ENCODE results near the gene CTIF. TPM values are rescaled to one million over a fixed set of nuclear protein-coding genes. Genes with fewer than 3 reads are reported as not detected.

The CTIF gene
- total RNA-seq, 1 donor from 2014 or later: 51.5 TPM

DNA sequence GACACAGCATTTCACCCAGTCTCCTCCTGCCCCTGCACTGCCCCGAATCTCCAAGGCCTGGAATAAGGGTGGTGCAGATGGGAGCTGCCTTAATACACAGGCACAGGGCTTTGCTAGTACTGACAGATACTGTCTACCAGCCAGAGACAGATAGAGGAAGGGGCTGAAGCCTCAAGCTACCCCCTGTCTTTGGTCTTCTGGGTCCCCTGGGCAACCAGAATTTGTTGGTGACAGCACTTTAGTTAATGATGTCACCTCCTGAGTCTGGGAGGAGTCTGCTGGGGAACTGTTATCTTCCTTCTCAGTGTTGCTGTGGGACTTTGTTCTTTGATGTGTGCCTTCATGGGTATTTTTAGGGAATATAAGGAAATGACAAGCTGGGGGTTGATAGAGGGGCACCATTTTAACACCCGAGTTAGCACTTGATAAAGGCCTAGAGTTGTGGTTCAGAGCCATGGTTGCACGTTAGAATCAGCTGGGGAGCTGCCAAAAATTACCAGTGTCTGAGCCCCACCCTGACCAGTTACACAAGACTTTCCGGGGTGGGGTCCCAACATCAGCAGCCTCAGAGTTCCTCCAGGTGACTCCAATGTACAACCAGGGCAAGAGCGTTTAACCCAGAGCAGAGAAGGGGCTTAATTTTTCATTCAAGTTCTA, 275.1 kb downstream of the CTIF start:
- Mint-ChIP-seq H3K36me3 (ENCODE audit: low read depth, unreplicated experiment) (peaks cover 16% of the 10 kb centered on the region), H3K27me3 (ENCODE audit: unreplicated experiment) (no peaks in the 10 kb centered on the region), H3K4me1 (ENCODE audit: unreplicated experiment) (peaks cover 3% of the 10 kb centered on the region), H3K4me3 (ENCODE audit: unreplicated experiment) (no peak overlapping the region), H3K9me3 (ENCODE audit: unreplicated experiment) (peaks cover 3% of the 10 kb centered on the region), H3K27ac (ENCODE audit: unreplicated experiment) (no peak overlapping the region)
- no peak for DNase-seq (ENCODE audit: low spot score)
- no peak for TF ChIP-seq CTCF (IDR thresholded peaks at IDR 0.05; ENCODE audit: unreplicated experiment)

DNA sequence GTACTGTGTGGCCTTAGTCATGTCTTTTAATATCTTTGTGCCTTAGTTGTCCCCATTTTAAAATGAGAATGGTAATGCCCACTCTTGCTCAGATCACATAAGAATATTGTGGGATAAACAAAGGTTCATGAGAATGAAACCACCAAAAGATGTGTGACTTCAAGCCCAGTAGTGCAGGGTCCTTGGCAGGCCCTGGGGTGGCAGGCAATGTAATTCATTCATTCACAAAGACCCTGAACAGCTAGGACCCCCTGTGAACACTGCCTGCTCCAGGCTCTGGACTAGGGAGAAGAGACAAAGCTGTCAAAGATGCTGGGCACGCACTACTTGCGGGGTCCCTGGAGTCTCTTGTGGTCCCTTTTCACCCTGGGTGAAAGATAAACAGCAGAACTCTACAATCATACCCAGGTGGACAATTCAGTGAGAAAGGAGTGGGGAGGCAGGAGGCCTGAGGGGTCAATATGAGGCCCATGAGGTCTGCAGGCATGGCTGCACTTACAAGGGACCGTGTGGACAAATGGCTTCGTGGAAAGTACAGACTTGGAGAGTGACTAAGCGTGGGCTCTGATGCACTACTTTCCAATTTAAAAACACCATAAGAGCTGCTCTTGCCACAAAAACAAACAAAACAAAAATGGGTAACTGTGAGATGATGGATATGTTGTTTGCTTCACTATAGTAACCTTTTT, 275.8 kb downstream of the CTIF start:
- Mint-ChIP-seq H3K27me3 (ENCODE audit: unreplicated experiment) (peaks cover 2% of the 10 kb centered on the region), H3K36me3 (ENCODE audit: low read depth, unreplicated experiment) (peaks cover 21% of the 10 kb centered on the region), H3K4me3 (ENCODE audit: unreplicated experiment) (no peak overlapping the region), H3K4me1 (ENCODE audit: unreplicated experiment) (peaks cover 3% of the 10 kb centered on the region), H3K27ac (ENCODE audit: unreplicated experiment) (no peak overlapping the region), H3K9me3 (ENCODE audit: unreplicated experiment) (peaks cover 3% of the 10 kb centered on the region)
- DNase-seq (ENCODE audit: low spot score): no peak
- TF ChIP-seq CTCF (IDR thresholded peaks at IDR 0.05; ENCODE audit: unreplicated experiment): no peak

DNA sequence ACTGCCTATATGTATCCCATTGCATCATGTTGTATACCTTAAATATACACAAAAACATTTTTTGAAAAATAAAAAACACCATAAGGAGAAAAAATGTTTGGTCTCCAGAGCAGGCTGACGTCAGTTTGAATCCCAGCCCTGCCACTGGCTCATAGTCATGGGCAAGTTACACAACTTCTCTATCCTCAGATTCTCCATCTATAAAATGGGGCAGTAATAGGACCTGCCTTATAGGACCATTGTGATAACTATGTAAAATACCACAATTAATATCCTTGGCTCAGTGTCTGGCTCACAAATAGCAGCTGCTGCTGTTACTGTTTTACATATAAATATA, 276.3 kb downstream of the CTIF start:
- no peak for DNase-seq (ENCODE audit: low spot score)
- Mint-ChIP-seq H3K36me3 (ENCODE audit: low read depth, unreplicated experiment) (peaks cover 22% of the 10 kb centered on the region), H3K9me3 (ENCODE audit: unreplicated experiment) (peaks cover 3% of the 10 kb centered on the region), H3K4me3 (ENCODE audit: unreplicated experiment) (no peak overlapping the region), H3K27me3 (ENCODE audit: unreplicated experiment) (peaks cover 4% of the 10 kb centered on the region), H3K27ac (ENCODE audit: unreplicated experiment) (no peak overlapping the region), H3K4me1 (ENCODE audit: unreplicated experiment) (peaks cover 3% of the 10 kb centered on the region)
- TF ChIP-seq CTCF (IDR thresholded peaks at IDR 0.05; ENCODE audit: unreplicated experiment): no peak

GRCh38 chr18:48815581-48816324, 276.9 kb downstream of the CTIF start:
- peaks cover 3% of the 10 kb centered on the region for H3K9me3 Mint-ChIP-seq (ENCODE audit: unreplicated experiment)
- no peak overlapping the region for H3K27ac Mint-ChIP-seq (ENCODE audit: unreplicated experiment)
- peaks cover 23% of the 10 kb centered on the region for H3K36me3 Mint-ChIP-seq (ENCODE audit: low read depth, unreplicated experiment)
- H3K4me3 Mint-ChIP-seq (ENCODE audit: unreplicated experiment): no peak overlapping the region
- no peak for TF ChIP-seq CTCF (IDR thresholded peaks at IDR 0.05; ENCODE audit: unreplicated experiment)
- peaks cover 6% of the 10 kb centered on the region for H3K27me3 Mint-ChIP-seq (ENCODE audit: unreplicated experiment)
- peaks cover 3% of the 10 kb centered on the region for H3K4me1 Mint-ChIP-seq (ENCODE audit: unreplicated experiment)
- no peak for DNase-seq (ENCODE audit: low spot score)

- Mint-ChIP-seq H3K36me3 (ENCODE audit: low read depth, unreplicated experiment) (peaks cover 28% of the 10 kb centered on the region), H3K9me3 (ENCODE audit: unreplicated experiment) (peaks cover 3% of the 10 kb centered on the region), H3K27ac (ENCODE audit: unreplicated experiment) (no peak overlapping the region), H3K4me1 (ENCODE audit: unreplicated experiment) (peaks cover 3% of the 10 kb centered on the region), H3K4me3 (ENCODE audit: unreplicated experiment) (no peak overlapping the region), H3K27me3 (ENCODE audit: unreplicated experiment) (peaks cover 8% of the 10 kb centered on the region)
- no peak for DNase-seq (ENCODE audit: low spot score)
- TF ChIP-seq CTCF (IDR thresholded peaks at IDR 0.05; ENCODE audit: unreplicated experiment): no peak
Measured at GRCh38 chr18:48816554-48816953, 277.7 kb downstream of the CTIF start.
